HL-60 (cell line): ENCODE measurements around the gene TMIE.

Experiments used
- GABPA ChIP-seq: IDR thresholded peaks from 2 replicates; pipeline ENCODE4 v1.6.1; 2012; ENCODE audit warnings: low read depth
- TF ChIP-seq, protein P1 (sequence below): IDR thresholded peaks from one replicate; pipeline ENCODE4 v1.5.1; 2011; ENCODE audit warnings: low read length, control low read depth, inconsistent platforms; ENCODE audit not compliant: insufficient read depth

DNA sequence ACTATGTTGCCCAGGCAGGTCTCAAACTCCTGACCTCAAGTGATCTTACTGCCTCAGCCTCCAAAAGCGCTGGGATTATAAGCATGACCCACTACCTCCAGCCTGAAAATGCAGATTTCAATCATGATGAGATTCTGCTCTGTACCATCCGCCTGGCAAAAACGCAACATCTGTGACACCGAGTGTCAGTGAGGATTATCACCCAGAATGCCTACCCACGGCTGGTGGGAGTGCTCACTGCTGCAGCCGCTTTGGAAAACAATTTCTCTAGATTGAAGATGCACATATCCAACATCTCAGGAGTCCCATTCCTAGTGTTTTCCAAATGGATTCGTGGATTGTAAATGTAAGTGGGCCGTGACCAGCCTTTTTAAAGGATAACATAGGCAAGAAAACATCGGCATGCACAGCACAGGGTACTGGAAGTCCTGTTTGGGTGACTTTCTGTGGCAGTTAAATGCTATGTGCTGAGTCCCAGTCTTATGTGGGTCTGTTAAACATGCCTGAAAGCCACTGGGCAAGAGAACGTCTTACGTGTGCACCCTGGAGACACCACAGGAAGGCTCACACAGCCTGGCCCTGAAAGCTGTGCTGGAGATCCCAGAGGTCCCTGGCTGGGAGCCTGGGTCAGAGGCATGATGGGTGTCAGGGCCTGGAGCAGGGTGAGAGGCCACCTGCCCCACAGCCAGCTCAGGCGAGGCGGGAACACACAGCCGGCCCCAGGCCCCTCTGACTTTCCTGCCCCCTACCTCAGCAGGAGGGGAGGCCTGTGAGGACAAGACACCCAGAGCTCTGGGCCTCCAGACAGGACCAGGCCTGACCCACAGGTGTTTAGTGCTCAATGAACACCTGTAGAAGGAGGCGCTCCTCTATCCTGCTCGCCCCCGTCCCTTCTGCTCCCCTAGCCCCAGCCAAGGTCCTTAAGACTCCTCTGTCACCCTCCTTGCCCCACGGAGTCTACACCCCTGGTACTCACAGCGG lies 15.6 kb downstream of the TMIE start:
- TF ChIP-seq, protein P1, sequence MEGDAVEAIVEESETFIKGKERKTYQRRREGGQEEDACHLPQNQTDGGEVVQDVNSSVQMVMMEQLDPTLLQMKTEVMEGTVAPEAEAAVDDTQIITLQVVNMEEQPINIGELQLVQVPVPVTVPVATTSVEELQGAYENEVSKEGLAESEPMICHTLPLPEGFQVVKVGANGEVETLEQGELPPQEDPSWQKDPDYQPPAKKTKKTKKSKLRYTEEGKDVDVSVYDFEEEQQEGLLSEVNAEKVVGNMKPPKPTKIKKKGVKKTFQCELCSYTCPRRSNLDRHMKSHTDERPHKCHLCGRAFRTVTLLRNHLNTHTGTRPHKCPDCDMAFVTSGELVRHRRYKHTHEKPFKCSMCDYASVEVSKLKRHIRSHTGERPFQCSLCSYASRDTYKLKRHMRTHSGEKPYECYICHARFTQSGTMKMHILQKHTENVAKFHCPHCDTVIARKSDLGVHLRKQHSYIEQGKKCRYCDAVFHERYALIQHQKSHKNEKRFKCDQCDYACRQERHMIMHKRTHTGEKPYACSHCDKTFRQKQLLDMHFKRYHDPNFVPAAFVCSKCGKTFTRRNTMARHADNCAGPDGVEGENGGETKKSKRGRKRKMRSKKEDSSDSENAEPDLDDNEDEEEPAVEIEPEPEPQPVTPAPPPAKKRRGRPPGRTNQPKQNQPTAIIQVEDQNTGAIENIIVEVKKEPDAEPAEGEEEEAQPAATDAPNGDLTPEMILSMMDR, result no peak
- TF ChIP-seq GABPA, result no peak
